MCF 10A (cell line): Measurements from ENCODE around the gene XPC. TPM values are rescaled to one million over a fixed set of nuclear protein-coding genes. Genes with fewer than 3 reads are reported as not detected.

ENCODE experiments used
- BruUV-seq: library from RNA; stranded (reverse); fragments of 400-500 nt; replicated peaks from 2 replicates; lab custom pipeline; 2021; lab: Mats Ljungman, UMichigan
- CTCF ChIA-PET: fragments of 300-600 bp; sonication (Branson Sonifier 250); formaldehyde crosslinking; extraction: SDS; loops from one replicate; lab custom pipeline; 2021; ENCODE audit warnings: antibody characterized with exemption, inconsistent platforms; lab: Yijun Ruan, JAX
- POLR2A ChIA-PET: fragments of 300-600, 350-650 bp; sonication (Branson Sonifier 250); formaldehyde crosslinking; extraction: SDS; loops from one replicate; lab custom pipeline; 2020; ENCODE audit warnings: antibody characterized with exemption, inconsistent platforms; lab: Yijun Ruan, JAX
- DNase-seq: peaks from one replicate; pipeline ENCODE4 v3.0.0-alpha.2; 2018; ENCODE audit not compliant: unreplicated experiment
- H3K27ac Mint-ChIP-seq: one replicate; pipeline ENCODE4 v1.8.0; 2022; ENCODE audit warnings: mild to moderate bottlenecking, low read depth, mixed read lengths; ENCODE audit not compliant: unreplicated experiment
- H3K27me3 Mint-ChIP-seq: one replicate; pipeline ENCODE4 v1.8.0; 2022; ENCODE audit warnings: mixed read lengths; ENCODE audit not compliant: insufficient read depth, unreplicated experiment
- H3K36me3 Mint-ChIP-seq: one replicate; pipeline ENCODE4 v1.8.0; 2022; ENCODE audit warnings: mild to moderate bottlenecking, moderate library complexity, mixed read lengths; ENCODE audit not compliant: insufficient read depth, unreplicated experiment
- H3K4me1 Mint-ChIP-seq: one replicate; pipeline ENCODE4 v1.8.0; 2022; ENCODE audit warnings: mixed read lengths; ENCODE audit not compliant: insufficient read depth, unreplicated experiment
- H3K4me3 Mint-ChIP-seq: one replicate; pipeline ENCODE4 v1.8.0; 2022; ENCODE audit warnings: mild to moderate bottlenecking, moderate library complexity, mixed read lengths; ENCODE audit not compliant: unreplicated experiment
- H3K9me3 Mint-ChIP-seq: one replicate; pipeline ENCODE4 v1.8.0; 2022; ENCODE audit warnings: mixed read lengths; ENCODE audit not compliant: unreplicated experiment
- CTCF ChIP-seq: fragments of 200-600 bp; IDR thresholded peaks from one replicate; pipeline ENCODE4 v1.8.0; 2022; ENCODE audit warnings: antibody characterized with exemption, mild to moderate bottlenecking; ENCODE audit not compliant: unreplicated experiment
- intact Hi-C: fragments of 100-400 bp; cut with micrococcal nuclease; formaldehyde crosslinking; loops from 2 replicates; pipeline ENCODE4 v1.14.1; 2022
- total RNA-seq: library from RNA; stranded (reverse); gene quantifications from 2 replicates; pipeline ENCODE4 v1.2.3, GENCODE V29; 2022

Gene XPC
- total RNA-seq, 1 experiment from 2014 or later, result 73.3 TPM

GRCh38 chr3:14210843-14211594 is 32.6 kb upstream of the XPC start:
- Mint-ChIP-seq H3K27me3 (no peaks in the 10 kb centered on the region), H3K36me3 (peaks cover 7% of the 10 kb centered on the region), H3K27ac (no peak overlapping the region), H3K4me3 (no peak overlapping the region), H3K9me3 (no peaks in the 10 kb centered on the region), H3K4me1 (no peaks in the 10 kb centered on the region)
- ChIA-PET POLR2A (interaction anchor here (1.1 kb wide), 2 partner anchors 13 to 23 kb away, joined by 3 to 4 read pairs; no protein-coding TSS in a partner anchor), CTCF (interaction anchor here (0.6 to 2.1 kb wide), 9 partner anchors 8 to 313 kb away, joined by 3 to 9 read pairs (median 4); no protein-coding TSS in a partner anchor)
- no peak for DNase-seq
- intact Hi-C loops, result no loop called here
- no peak for TF ChIP-seq CTCF
- BruUV-seq, result no TSS peak

- no peaks in the 10 kb centered on the region for H3K9me3 Mint-ChIP-seq
- CTCF ChIA-PET, result interaction anchor here (0.6 to 1.4 kb wide), 5 partner anchors 19 to 710 kb away, joined by 3 to 6 read pairs (median 4); no protein-coding TSS in a partner anchor
- DNase-seq, result no peak
- POLR2A ChIA-PET, result interaction anchor here (0.6 to 1.3 kb wide), 4 partner anchors 13 to 51 kb away, joined by 3 to 5 read pairs (median 4); partner anchors contain the start of genes LSM3 and XPC
- intact Hi-C loops, result no loop called here
- TF ChIP-seq CTCF, result no peak
- H3K4me3 Mint-ChIP-seq, result no peak overlapping the region
- H3K27me3 Mint-ChIP-seq, result no peaks in the 10 kb centered on the region
- no peaks in the 10 kb centered on the region for H3K4me1 Mint-ChIP-seq
- H3K36me3 Mint-ChIP-seq, result peaks cover 7% of the 10 kb centered on the region
- no TSS peak for BruUV-seq
- no peak overlapping the region for H3K27ac Mint-ChIP-seq
These were observed 31.9 kb upstream of the XPC start for GRCh38 chr3:14210290-14210688.

GRCh38 chr3:14209581-14210289 is 31.3 kb upstream of the XPC start:
- Mint-ChIP-seq H3K27me3 (no peaks in the 10 kb centered on the region), H3K9me3 (no peaks in the 10 kb centered on the region), H3K27ac (no peak overlapping the region), H3K4me3 (no peak overlapping the region), H3K36me3 (peaks cover 7% of the 10 kb centered on the region), H3K4me1 (no peaks in the 10 kb centered on the region)
- ChIA-PET CTCF (interaction anchor here (0.6 to 0.7 kb wide), 3 partner anchors 20 to 711 kb away, joined by 3 to 4 read pairs (median 3); no protein-coding TSS in a partner anchor), POLR2A (interaction anchor here (0.6 to 1.3 kb wide), 3 partner anchors 24 to 51 kb away, joined by 3 to 5 read pairs (median 3); partner anchors contain the start of genes LSM3 and XPC)
- intact Hi-C loops, result no loop called here
- no peak for TF ChIP-seq CTCF
- BruUV-seq, result no TSS peak
- no peak for DNase-seq

GRCh38 chr3:14208977-14209394 is 30.6 kb upstream of the XPC start:
- no TSS peak for BruUV-seq
- H3K27ac Mint-ChIP-seq, result no peak overlapping the region
- CTCF ChIA-PET, result no interaction called here

More at GRCh38 chr3:14208977-14209394, 30.6 kb upstream of the XPC start:
- no peak overlapping the region for H3K4me3 Mint-ChIP-seq
- DNase-seq, result no peak
- intact Hi-C loops, result no loop called here
- no peaks in the 10 kb centered on the region for H3K9me3 Mint-ChIP-seq
- H3K4me1 Mint-ChIP-seq, result no peaks in the 10 kb centered on the region
- no peaks in the 10 kb centered on the region for H3K27me3 Mint-ChIP-seq
- POLR2A ChIA-PET, result interaction anchor here (1.3 kb wide), 1 partner anchor 52 kb away, joined by 3 read pairs; no protein-coding TSS in a partner anchor
- peaks cover 7% of the 10 kb centered on the region for H3K36me3 Mint-ChIP-seq
- no peak for TF ChIP-seq CTCF
